ENCODE measurements around the gene FERMT2. TPM values are rescaled to one million over a fixed set of nuclear protein-coding genes. Genes with fewer than 3 reads are reported as not detected.

The FERMT2 gene
- total and polyA plus RNA-seq, 2 donors (not counting 1 experiment from before 2014, with no cell fraction given) = 0.05 TPM; not detected in 1

GRCh38 chr14:52937306-52937705, 13.5 kb downstream of the FERMT2 start:
- no peak overlapping the region for H3K4me3 Mint-ChIP-seq
- DNase-seq (no peak), ATAC-seq (ENCODE audit: low read depth) (no peak)
- H3K9me3 ChIP-seq (ENCODE audit: control extremely low read depth in 1 of 3, control insufficient read depth in 2 of 3, insufficient read depth in 1 of 3, low read length in 2 of 3) = no peaks in the 10 kb centered on the region
- ChIA-PET POLR2A (no interaction called here), CTCF (interaction anchor here (1.0 kb wide), 1 partner anchor 31 kb away, joined by 3 read pairs; no protein-coding TSS in a partner anchor)
- no peak overlapping the region for H3K4me2 ChIP-seq (replicated peaks; ENCODE audit: low read depth, low read length, poor library complexity, severe bottlenecking)
- no peaks in the 10 kb centered on the region for H4K20me1 ChIP-seq (ENCODE audit: control insufficient read depth, insufficient read depth, low read length, poor library complexity, severe bottlenecking)
- H3K27ac ChIP-seq (ENCODE audit: low read length in 2 of 2) = no peak overlapping the region
- H3K4me3 ChIP-seq (ENCODE audit: control extremely low read depth in 1 of 5, extremely low read depth in 1 of 5, insufficient read depth in 1 of 5, low read depth in 2 of 5, low read length in 4 of 5) = no peak overlapping the region
- no peaks in the 10 kb centered on the region for H3K9me3 Mint-ChIP-seq (ENCODE audit: insufficient read depth)
- H3K4me1 ChIP-seq (ENCODE audit: control insufficient read depth in 2 of 2, insufficient read depth in 2 of 2, low read length in 2 of 2) = no peaks in the 10 kb centered on the region
- intact Hi-C loops (cut with micrococcal nuclease) = no loop called here
- H3K79me2 ChIP-seq (ENCODE audit: control insufficient read depth, insufficient read depth, low read length) = no peaks in the 10 kb centered on the region
- 97% methylated on average over 3 of the region's 4 CpGs for WGBS (ENCODE audit: insufficient coverage)
- H3K9ac ChIP-seq (ENCODE audit: low read length) = no peak overlapping the region
- H2AFZ ChIP-seq (ENCODE audit: insufficient read depth, low read depth, low read length, poor library complexity, severe bottlenecking) = no peak overlapping the region
- H3K36me3 ChIP-seq (replicated peaks in 1 of 2; ENCODE audit: control extremely low read depth in 1 of 2, control insufficient read depth in 1 of 2, extremely low read depth in 1 of 2, insufficient read depth in 2 of 2, low read length in 1 of 2) = no peaks in the 10 kb centered on the region
- H3K27me3 Mint-ChIP-seq = peaks cover 22% of the 10 kb centered on the region
- H3K4me1 Mint-ChIP-seq = no peaks in the 10 kb centered on the region
- H3K27me3 ChIP-seq (replicated peaks in 1 of 4; ENCODE audit: control extremely low read depth in 1 of 4, control insufficient read depth in 3 of 4, insufficient read depth in 4 of 4, low read length in 3 of 4) = peaks cover 0 to 5% (median 1%) of the 10 kb centered on the region in 4 experiments
- TF ChIP-seq, protein P1, sequence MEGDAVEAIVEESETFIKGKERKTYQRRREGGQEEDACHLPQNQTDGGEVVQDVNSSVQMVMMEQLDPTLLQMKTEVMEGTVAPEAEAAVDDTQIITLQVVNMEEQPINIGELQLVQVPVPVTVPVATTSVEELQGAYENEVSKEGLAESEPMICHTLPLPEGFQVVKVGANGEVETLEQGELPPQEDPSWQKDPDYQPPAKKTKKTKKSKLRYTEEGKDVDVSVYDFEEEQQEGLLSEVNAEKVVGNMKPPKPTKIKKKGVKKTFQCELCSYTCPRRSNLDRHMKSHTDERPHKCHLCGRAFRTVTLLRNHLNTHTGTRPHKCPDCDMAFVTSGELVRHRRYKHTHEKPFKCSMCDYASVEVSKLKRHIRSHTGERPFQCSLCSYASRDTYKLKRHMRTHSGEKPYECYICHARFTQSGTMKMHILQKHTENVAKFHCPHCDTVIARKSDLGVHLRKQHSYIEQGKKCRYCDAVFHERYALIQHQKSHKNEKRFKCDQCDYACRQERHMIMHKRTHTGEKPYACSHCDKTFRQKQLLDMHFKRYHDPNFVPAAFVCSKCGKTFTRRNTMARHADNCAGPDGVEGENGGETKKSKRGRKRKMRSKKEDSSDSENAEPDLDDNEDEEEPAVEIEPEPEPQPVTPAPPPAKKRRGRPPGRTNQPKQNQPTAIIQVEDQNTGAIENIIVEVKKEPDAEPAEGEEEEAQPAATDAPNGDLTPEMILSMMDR (IDR thresholded peaks at IDR 0.05) = no peak
- no peak for TF ChIP-seq EZH2 (IDR thresholded peaks at IDR 0.05; ENCODE audit: borderline replicate concordance, insufficient read depth, low read depth, low read length, poor library complexity, severe bottlenecking)
- no peak overlapping the region for H3K27ac Mint-ChIP-seq

GRCh38 chr14:52936437-52936836, 14.4 kb downstream of the FERMT2 start:
- Histone ChIP-seq H3K9ac (ENCODE audit: low read length) (no peak overlapping the region), H3K4me1 (ENCODE audit: control insufficient read depth in 2 of 2, insufficient read depth in 2 of 2, low read length in 2 of 2) (no peaks in the 10 kb centered on the region), H3K36me3 (replicated peaks in 1 of 2; ENCODE audit: control extremely low read depth in 1 of 2, control insufficient read depth in 1 of 2, extremely low read depth in 1 of 2, insufficient read depth in 2 of 2, low read length in 1 of 2) (no peaks in the 10 kb centered on the region), H3K79me2 (ENCODE audit: control insufficient read depth, insufficient read depth, low read length) (no peaks in the 10 kb centered on the region), H2AFZ (ENCODE audit: insufficient read depth, low read depth, low read length, poor library complexity, severe bottlenecking) (no peak overlapping the region), H3K27ac (ENCODE audit: low read length in 2 of 2) (no peak overlapping the region), H3K27me3 (replicated peaks in 1 of 4; ENCODE audit: control extremely low read depth in 1 of 4, control insufficient read depth in 3 of 4, insufficient read depth in 4 of 4, low read length in 3 of 4) (peaks cover 0 to 5% (median 1%) of the 10 kb centered on the region in 4 experiments), H3K4me2 (replicated peaks; ENCODE audit: low read depth, low read length, poor library complexity, severe bottlenecking) (no peak overlapping the region), H3K4me3 (ENCODE audit: control extremely low read depth in 1 of 5, extremely low read depth in 1 of 5, insufficient read depth in 1 of 5, low read depth in 2 of 5, low read length in 4 of 5) (no peak overlapping the region), H4K20me1 (ENCODE audit: control insufficient read depth, insufficient read depth, low read length, poor library complexity, severe bottlenecking) (no peaks in the 10 kb centered on the region), H3K9me3 (ENCODE audit: control extremely low read depth in 1 of 3, control insufficient read depth in 2 of 3, insufficient read depth in 1 of 3, low read length in 2 of 3) (no peaks in the 10 kb centered on the region)
- 92% methylated on average over 1 of the region's 1 CpG for WGBS (ENCODE audit: insufficient coverage)
- H3K9me3 Mint-ChIP-seq (ENCODE audit: insufficient read depth) = no peaks in the 10 kb centered on the region
- intact Hi-C loops (cut with micrococcal nuclease) = no loop called here
- H3K4me1 Mint-ChIP-seq = no peaks in the 10 kb centered on the region
- H3K4me3 Mint-ChIP-seq = no peak overlapping the region
- TF ChIP-seq, protein P1 (IDR thresholded peaks at IDR 0.05) = no peak
- no peak for TF ChIP-seq EZH2 (IDR thresholded peaks at IDR 0.05; ENCODE audit: borderline replicate concordance, insufficient read depth, low read depth, low read length, poor library complexity, severe bottlenecking)
- H3K27me3 Mint-ChIP-seq = peaks cover 22% of the 10 kb centered on the region
- no peak for DNase-seq
- H3K27ac Mint-ChIP-seq = no peak overlapping the region
- ChIA-PET POLR2A (no interaction called here), CTCF (no interaction called here)
- no peak for ATAC-seq (ENCODE audit: low read depth)

Data from B cell (primary cell).